SK-N-MC (cell line): ENCODE results near the gene VRK2.

Source experiments
- EZH2 ChIP-seq: fragments of 200-600 bp; sonication (generic); IDR thresholded peaks from one replicate; pipeline ENCODE4 v1.6.1; 2017; ENCODE audit warnings: antibody characterized with exemption
- FOXP2 ChIP-seq: optimal IDR thresholded peaks from 2 replicates; pipeline ENCODE3; 2011; ENCODE audit warnings: mild to moderate bottlenecking, moderate library complexity; ENCODE audit not compliant: insufficient read depth; ENCODE audit errors: extremely low read length, control extremely low read depth
- POLR2AphosphoS5 ChIP-seq: IDR thresholded peaks from 2 replicates; pipeline ENCODE4 v1.6.1; 2012; ENCODE audit warnings: mild to moderate bottlenecking, low read depth, low read length, borderline replicate concordance

DNA sequence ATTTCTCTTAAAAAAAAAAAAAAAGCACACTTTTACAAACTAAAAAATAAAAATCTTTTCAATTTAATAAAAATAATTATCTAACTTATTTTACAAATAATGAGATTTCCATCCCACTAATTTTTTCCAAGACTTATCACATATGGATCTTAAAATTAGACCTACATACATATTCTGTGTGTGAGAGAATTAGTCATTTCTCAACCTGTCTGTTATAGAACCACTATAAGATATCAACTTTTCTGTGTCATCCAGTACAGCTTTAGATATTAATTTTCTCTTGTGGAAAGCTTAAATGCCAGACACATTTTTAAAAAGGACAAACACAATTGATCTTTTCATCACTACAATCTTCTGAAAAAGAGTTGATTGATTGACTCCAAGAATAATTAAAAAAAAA is 156.4 kb downstream of the VRK2 start:
- TF ChIP-seq FOXP2 = no peak
- TF ChIP-seq POLR2AphosphoS5 = no peak
- no peak for TF ChIP-seq EZH2
